ENCODE measurements around the gene BOLA2.
"Not testable (repeated sequence)": the region's sequence is repeated elsewhere in the genome, so short reads cannot be mapped to it uniquely, and the experiment has no call there.

BOLA2 gene

DNA sequence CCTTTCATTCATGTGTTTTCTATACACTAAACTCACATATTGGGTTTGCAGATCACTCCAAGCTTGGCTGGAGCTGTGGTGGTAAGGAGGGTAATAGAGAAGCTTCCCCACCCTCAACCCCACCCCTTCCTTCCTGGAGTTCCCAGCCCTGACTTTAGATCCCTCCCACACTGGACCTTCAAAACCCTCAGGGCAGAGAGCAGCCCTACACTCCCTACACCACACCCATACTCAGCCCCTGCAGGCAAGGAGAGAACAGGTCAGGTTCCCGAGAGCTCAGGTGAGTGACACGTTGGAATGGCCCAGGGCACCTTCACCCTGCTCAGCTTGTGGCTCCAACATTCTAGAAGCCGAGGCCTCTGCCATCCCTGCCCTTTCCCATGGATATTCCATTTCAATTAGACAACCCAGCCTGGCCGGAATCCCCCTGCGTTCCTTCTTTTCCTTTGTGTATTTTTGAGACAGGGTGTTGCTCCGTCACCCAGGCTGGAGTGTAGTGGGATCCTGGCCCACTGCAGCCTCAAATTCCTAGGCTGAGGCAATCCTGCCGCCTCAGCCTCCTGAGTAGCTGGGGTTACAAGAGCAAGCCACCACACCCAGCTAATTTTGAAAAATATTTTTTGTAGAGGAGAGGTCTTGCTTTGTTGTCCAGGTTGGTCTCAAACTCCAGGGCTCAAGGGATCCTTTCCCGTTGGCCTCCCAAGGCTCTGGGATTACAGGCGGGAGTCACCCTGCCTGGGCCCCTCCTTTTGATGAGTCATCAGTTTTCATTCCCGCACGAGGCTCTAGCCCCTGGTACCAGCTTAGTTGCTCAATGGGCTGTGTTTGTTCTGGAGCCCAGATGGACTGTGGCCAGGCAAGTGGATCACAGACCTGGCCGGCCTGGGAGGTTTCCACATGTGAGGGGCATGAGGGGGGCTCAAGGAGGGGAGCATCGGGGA is 5.8 kb upstream of the BOLA2 start, which contains the start of gene SULT1A4:
SULT1A4 (plus strand) TSS at position 208 of the 941 bp plus-strand sequence. CDS start 1,473 bp downstream, outside the sequence.
- not testable (repeated sequence) for H2BK5ac ChIP-seq (ENCODE audit: low read length); H4K8ac ChIP-seq (ENCODE audit: low read depth, low read length); H3K4me1 ChIP-seq (ENCODE audit: control insufficient read depth in 2 of 2, insufficient read depth in 1 of 2, low read depth in 1 of 2, low read length in 2 of 2); H3K9me3 ChIP-seq (replicated peaks in 1 of 2; ENCODE audit: control insufficient read depth in 2 of 2, insufficient read depth in 1 of 2, low read depth in 1 of 2, low read length in 2 of 2); DNase-seq (ENCODE audit: low spot score); H2AFZ ChIP-seq (ENCODE audit: low read length); H4K91ac ChIP-seq (ENCODE audit: low read depth, low read length, poor library complexity); H3K23ac ChIP-seq (ENCODE audit: low read depth, low read length, poor library complexity); H3K9ac ChIP-seq (ENCODE audit: low read depth, low read length, poor library complexity); H3K4ac ChIP-seq (ENCODE audit: low read length); H2BK12ac ChIP-seq (ENCODE audit: low read length); H3K14ac ChIP-seq (ENCODE audit: low read length); H3K18ac ChIP-seq (ENCODE audit: low read length); H3K4me3 ChIP-seq (ENCODE audit: low read length in 2 of 2); H3K79me1 ChIP-seq (ENCODE audit: low read depth, low read length); H2BK15ac ChIP-seq (ENCODE audit: low read length); H3K36me3 ChIP-seq (replicated peaks in 1 of 2; ENCODE audit: control insufficient read depth in 2 of 2, insufficient read depth in 2 of 2, low read length in 2 of 2); H2BK120ac ChIP-seq (ENCODE audit: low read depth, low read length); H3K27me3 ChIP-seq (ENCODE audit: control insufficient read depth in 3 of 3, insufficient read depth in 3 of 3, low read depth in 1 of 3, low read length in 3 of 3); H2AK5ac ChIP-seq (ENCODE audit: low read depth, low read length); H3K27ac ChIP-seq (replicated peaks; ENCODE audit: low read length); H3K4me2 ChIP-seq (ENCODE audit: insufficient read depth, low read length, poor library complexity, severe bottlenecking)
- WGBS, 2 donors (ENCODE audit: extremely low coverage in 2 of 2, insufficient read length in 2 of 2, insufficient replicate concordance in 1 of 2) = no CpG with 5 or more reads among the region's 13 CpGs

DNA sequence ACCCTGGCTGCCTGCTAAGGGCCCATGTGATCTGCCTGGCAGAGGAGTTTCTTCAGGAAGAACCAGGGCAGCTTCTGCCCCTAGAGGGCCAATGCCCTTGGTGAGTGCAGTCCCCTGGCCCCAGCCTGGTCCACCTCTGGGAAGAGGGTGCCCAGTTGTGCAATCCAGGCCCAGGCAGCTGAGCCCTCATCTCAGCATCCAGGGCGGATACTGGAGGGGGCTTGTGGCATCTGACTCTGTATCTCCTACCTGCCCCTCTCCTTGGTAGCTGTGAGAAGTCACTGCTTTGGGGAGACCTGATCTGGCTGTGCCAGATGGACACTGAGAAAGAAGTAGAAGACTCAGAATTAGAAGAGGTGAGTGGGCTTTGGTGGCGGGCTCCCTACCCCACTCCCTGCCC is 3.5 kb upstream of the BOLA2 start:
- not testable (repeated sequence) for H4K91ac ChIP-seq (ENCODE audit: low read depth, low read length, poor library complexity); H3K27ac ChIP-seq (replicated peaks; ENCODE audit: low read length); H2BK5ac ChIP-seq (ENCODE audit: low read length); H3K18ac ChIP-seq (ENCODE audit: low read length); H2BK120ac ChIP-seq (ENCODE audit: low read depth, low read length); H3K4me3 ChIP-seq (ENCODE audit: low read length in 2 of 2); H3K23ac ChIP-seq (ENCODE audit: low read depth, low read length, poor library complexity); H3K4me1 ChIP-seq (ENCODE audit: control insufficient read depth in 2 of 2, insufficient read depth in 1 of 2, low read depth in 1 of 2, low read length in 2 of 2); H3K79me1 ChIP-seq (ENCODE audit: low read depth, low read length); H4K8ac ChIP-seq (ENCODE audit: low read depth, low read length); H3K4me2 ChIP-seq (ENCODE audit: insufficient read depth, low read length, poor library complexity, severe bottlenecking); H3K9me3 ChIP-seq (replicated peaks in 1 of 2; ENCODE audit: control insufficient read depth in 2 of 2, insufficient read depth in 1 of 2, low read depth in 1 of 2, low read length in 2 of 2); H3K4ac ChIP-seq (ENCODE audit: low read length); H3K14ac ChIP-seq (ENCODE audit: low read length); H2BK15ac ChIP-seq (ENCODE audit: low read length); DNase-seq (ENCODE audit: low spot score); H3K36me3 ChIP-seq (replicated peaks in 1 of 2; ENCODE audit: control insufficient read depth in 2 of 2, insufficient read depth in 2 of 2, low read length in 2 of 2); H2AFZ ChIP-seq (ENCODE audit: low read length); H3K9ac ChIP-seq (ENCODE audit: low read depth, low read length, poor library complexity); H2BK12ac ChIP-seq (ENCODE audit: low read length); H3K27me3 ChIP-seq (ENCODE audit: control insufficient read depth in 3 of 3, insufficient read depth in 3 of 3, low read depth in 1 of 3, low read length in 3 of 3); H2AK5ac ChIP-seq (ENCODE audit: low read depth, low read length)
- no CpG with 5 or more reads among the region's 2 CpGs for WGBS, 2 donors (ENCODE audit: extremely low coverage in 2 of 2, insufficient read length in 2 of 2, insufficient replicate concordance in 1 of 2)

DNA sequence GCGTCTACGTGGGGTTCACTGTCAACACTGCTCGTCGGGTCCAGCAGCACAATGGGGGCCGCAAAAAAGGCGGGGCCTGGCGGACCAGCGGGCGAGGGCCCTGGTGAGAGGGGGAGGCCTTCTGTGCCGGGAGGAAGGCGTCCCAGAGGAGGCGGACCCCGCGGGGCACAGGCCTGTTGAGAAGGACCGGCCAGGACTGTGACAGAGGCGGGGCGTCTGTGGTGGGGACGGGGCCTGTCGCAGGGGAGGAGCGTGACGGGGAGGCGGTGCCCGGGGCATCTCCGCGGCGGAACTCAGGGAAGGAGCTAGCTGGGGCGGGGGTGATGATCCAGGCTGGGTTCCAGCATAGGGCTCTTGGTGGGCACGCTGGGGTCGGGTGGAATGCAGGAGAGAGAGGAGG is 677 bp upstream of the BOLA2 start:
- H2BK120ac ChIP-seq (ENCODE audit: low read depth, low read length); H3K9ac ChIP-seq (ENCODE audit: low read depth, low read length, poor library complexity); H3K18ac ChIP-seq (ENCODE audit: low read length); H3K23ac ChIP-seq (ENCODE audit: low read depth, low read length, poor library complexity); H3K79me1 ChIP-seq (ENCODE audit: low read depth, low read length); H3K27me3 ChIP-seq (ENCODE audit: control insufficient read depth in 3 of 3, insufficient read depth in 3 of 3, low read depth in 1 of 3, low read length in 3 of 3); H4K91ac ChIP-seq (ENCODE audit: low read depth, low read length, poor library complexity); H3K9me3 ChIP-seq (replicated peaks in 1 of 2; ENCODE audit: control insufficient read depth in 2 of 2, insufficient read depth in 1 of 2, low read depth in 1 of 2, low read length in 2 of 2); H2BK15ac ChIP-seq (ENCODE audit: low read length); H3K27ac ChIP-seq (replicated peaks; ENCODE audit: low read length); H2BK12ac ChIP-seq (ENCODE audit: low read length); H2BK5ac ChIP-seq (ENCODE audit: low read length); H4K8ac ChIP-seq (ENCODE audit: low read depth, low read length); H2AK5ac ChIP-seq (ENCODE audit: low read depth, low read length); H3K14ac ChIP-seq (ENCODE audit: low read length); H3K36me3 ChIP-seq (replicated peaks in 1 of 2; ENCODE audit: control insufficient read depth in 2 of 2, insufficient read depth in 2 of 2, low read length in 2 of 2); H2AFZ ChIP-seq (ENCODE audit: low read length); H3K4me3 ChIP-seq (ENCODE audit: low read length in 2 of 2); H3K4me2 ChIP-seq (ENCODE audit: insufficient read depth, low read length, poor library complexity, severe bottlenecking); DNase-seq (ENCODE audit: low spot score); H3K4me1 ChIP-seq (ENCODE audit: control insufficient read depth in 2 of 2, insufficient read depth in 1 of 2, low read depth in 1 of 2, low read length in 2 of 2); H3K4ac ChIP-seq (ENCODE audit: low read length): not testable (repeated sequence)
- no CpG with 5 or more reads among the region's 29 CpGs for WGBS, 2 donors (ENCODE audit: extremely low coverage in 2 of 2, insufficient read length in 2 of 2, insufficient replicate concordance in 1 of 2)

DNA sequence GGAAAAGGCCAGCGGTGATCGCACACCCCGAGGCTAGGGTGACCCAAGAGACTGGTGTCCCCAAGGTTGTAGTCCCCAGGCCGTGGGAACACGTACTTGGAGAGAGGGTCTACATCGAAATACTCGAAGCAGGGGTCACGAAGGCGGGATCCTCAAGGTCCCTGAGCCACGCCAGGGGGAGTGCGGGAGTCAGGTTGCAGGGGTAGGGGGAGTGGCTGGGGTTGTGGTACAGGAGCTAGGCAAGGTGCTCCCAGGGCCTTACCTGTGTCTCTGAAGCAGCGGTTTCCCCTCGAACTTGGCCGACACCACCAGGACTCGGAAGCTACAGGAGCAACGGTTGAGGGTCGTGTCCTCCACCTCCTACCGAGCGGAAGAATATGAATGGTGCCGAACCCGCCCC is 397 bp downstream of the BOLA2 start:
- not testable (repeated sequence) for H3K9ac ChIP-seq (ENCODE audit: low read depth, low read length, poor library complexity); H4K91ac ChIP-seq (ENCODE audit: low read depth, low read length, poor library complexity); H3K18ac ChIP-seq (ENCODE audit: low read length); H2BK15ac ChIP-seq (ENCODE audit: low read length); H3K27me3 ChIP-seq (ENCODE audit: control insufficient read depth in 3 of 3, insufficient read depth in 3 of 3, low read depth in 1 of 3, low read length in 3 of 3); H3K4me3 ChIP-seq (ENCODE audit: low read length in 2 of 2); H3K4me2 ChIP-seq (ENCODE audit: insufficient read depth, low read length, poor library complexity, severe bottlenecking); H3K4ac ChIP-seq (ENCODE audit: low read length); H3K23ac ChIP-seq (ENCODE audit: low read depth, low read length, poor library complexity); DNase-seq (ENCODE audit: low spot score); H2AFZ ChIP-seq (ENCODE audit: low read length); H2BK5ac ChIP-seq (ENCODE audit: low read length); H4K8ac ChIP-seq (ENCODE audit: low read depth, low read length); H2BK12ac ChIP-seq (ENCODE audit: low read length); H2BK120ac ChIP-seq (ENCODE audit: low read depth, low read length); H3K9me3 ChIP-seq (replicated peaks in 1 of 2; ENCODE audit: control insufficient read depth in 2 of 2, insufficient read depth in 1 of 2, low read depth in 1 of 2, low read length in 2 of 2); H3K4me1 ChIP-seq (ENCODE audit: control insufficient read depth in 2 of 2, insufficient read depth in 1 of 2, low read depth in 1 of 2, low read length in 2 of 2); H2AK5ac ChIP-seq (ENCODE audit: low read depth, low read length); H3K27ac ChIP-seq (replicated peaks; ENCODE audit: low read length); H3K36me3 ChIP-seq (replicated peaks in 1 of 2; ENCODE audit: control insufficient read depth in 2 of 2, insufficient read depth in 2 of 2, low read length in 2 of 2); H3K79me1 ChIP-seq (ENCODE audit: low read depth, low read length); H3K14ac ChIP-seq (ENCODE audit: low read length)
- no CpG with 5 or more reads among the region's 21 CpGs for WGBS, 2 donors (ENCODE audit: extremely low coverage in 2 of 2, insufficient read length in 2 of 2, insufficient replicate concordance in 1 of 2)

All from neuronal stem cell (in vitro differentiated cells).